ENCODE measurements around the gene NUP153.
"Not testable (repeated sequence)": the region's sequence is repeated elsewhere in the genome, so short reads cannot be mapped to it uniquely, and the experiment has no call there.

Gene NUP153

GRCh38 chr6:17600527-17601385, 106.0 kb downstream of the NUP153 start:
- DNase-seq = peak; percentile 66

GRCh38 chr6:17599877-17600526, 106.7 kb downstream of the NUP153 start, which contains the start of gene FAM8A1:
TSS of gene FAM8A1 (plus strand) at chr6:17600302. CDS start at chr6:17600410, 108 bp downstream.
- DNase-seq = peak; percentile 95

- DNase-seq = no peak
Measured at GRCh38 chr6:17596085-17596484, 110.6 kb downstream of the NUP153 start.

- no peak for DNase-seq
Measured at GRCh38 chr6:17593246-17593645, 113.5 kb downstream of the NUP153 start.

- DNase-seq = no peak
Measured at GRCh38 chr6:17591287-17591686, 115.4 kb downstream of the NUP153 start.

GRCh38 chr6:17589406-17590096, 117.2 kb downstream of the NUP153 start:
- no peak for DNase-seq

- no peak for DNase-seq
Measured at GRCh38 chr6:17588011-17588410, 118.7 kb downstream of the NUP153 start.

- not testable (repeated sequence) for DNase-seq
Measured at GRCh38 chr6:17586623-17587022, 120.1 kb downstream of the NUP153 start.

- DNase-seq = no peak
Measured at GRCh38 chr6:17585766-17586490, 120.8 kb downstream of the NUP153 start.

GRCh38 chr6:17584241-17584803, 122.4 kb downstream of the NUP153 start:
- peak; percentile 35 for DNase-seq

- no peak for DNase-seq
Measured at GRCh38 chr6:17583811-17584210, 122.9 kb downstream of the NUP153 start.

GRCh38 chr6:17581282-17581681, 125.4 kb downstream of the NUP153 start:
- not testable (repeated sequence) for DNase-seq

GRCh38 chr6:17580518-17581048, 126.1 kb downstream of the NUP153 start:
- DNase-seq = peak; percentile 56

- DNase-seq = no peak
Measured at GRCh38 chr6:17577059-17577458, 129.7 kb downstream of the NUP153 start.

- DNase-seq = no peak
Measured at GRCh38 chr6:17574866-17575560, 131.7 kb downstream of the NUP153 start.

- DNase-seq = no peak
Measured at GRCh38 chr6:17565399-17565798, 141.3 kb downstream of the NUP153 start.

All from left hindlimb (tissue), 1 donor.